Stimulated activated CD4-positive, alpha-beta T cell treated with anti-CD3 and anti-CD28 coated beads, Interleukin-4, amount 100 ng/mL, for 4 hours (primary cell): ENCODE data around the gene GPR183.

Experiments used
- DNase-seq, 2 experiments: peaks; one replicate each; pipeline ENCODE4 v3.0.0-alpha.2; 2020

The GPR183 gene, protein sequence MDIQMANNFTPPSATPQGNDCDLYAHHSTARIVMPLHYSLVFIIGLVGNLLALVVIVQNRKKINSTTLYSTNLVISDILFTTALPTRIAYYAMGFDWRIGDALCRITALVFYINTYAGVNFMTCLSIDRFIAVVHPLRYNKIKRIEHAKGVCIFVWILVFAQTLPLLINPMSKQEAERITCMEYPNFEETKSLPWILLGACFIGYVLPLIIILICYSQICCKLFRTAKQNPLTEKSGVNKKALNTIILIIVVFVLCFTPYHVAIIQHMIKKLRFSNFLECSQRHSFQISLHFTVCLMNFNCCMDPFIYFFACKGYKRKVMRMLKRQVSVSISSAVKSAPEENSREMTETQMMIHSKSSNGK

DNA sequence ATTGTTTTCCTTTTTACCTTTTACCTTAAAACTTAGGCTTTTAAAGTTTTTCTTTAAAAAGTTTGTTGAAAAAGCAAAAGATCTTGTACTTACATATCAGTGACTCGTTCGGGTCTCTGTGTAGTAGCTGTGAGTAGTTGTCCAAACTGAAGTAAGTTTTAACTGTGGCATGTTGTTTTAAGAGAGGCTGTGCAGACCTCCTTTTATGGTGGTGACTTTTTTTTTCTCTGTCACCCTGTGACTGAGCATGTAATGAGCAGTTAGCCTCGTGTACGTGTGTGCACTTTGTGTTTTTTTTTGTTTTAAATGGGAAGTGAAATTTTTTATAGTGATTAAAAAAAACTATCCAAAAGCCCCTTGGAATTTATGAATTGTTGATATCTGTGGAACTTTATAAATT is at the start of gene GPR183:
Gene GPR183, minus strand, starts transcription at position 153 of the 400 bp plus-strand sequence. CDS start 11,254 bp downstream, outside the sequence.
- DNase-seq = no peak

DNA sequence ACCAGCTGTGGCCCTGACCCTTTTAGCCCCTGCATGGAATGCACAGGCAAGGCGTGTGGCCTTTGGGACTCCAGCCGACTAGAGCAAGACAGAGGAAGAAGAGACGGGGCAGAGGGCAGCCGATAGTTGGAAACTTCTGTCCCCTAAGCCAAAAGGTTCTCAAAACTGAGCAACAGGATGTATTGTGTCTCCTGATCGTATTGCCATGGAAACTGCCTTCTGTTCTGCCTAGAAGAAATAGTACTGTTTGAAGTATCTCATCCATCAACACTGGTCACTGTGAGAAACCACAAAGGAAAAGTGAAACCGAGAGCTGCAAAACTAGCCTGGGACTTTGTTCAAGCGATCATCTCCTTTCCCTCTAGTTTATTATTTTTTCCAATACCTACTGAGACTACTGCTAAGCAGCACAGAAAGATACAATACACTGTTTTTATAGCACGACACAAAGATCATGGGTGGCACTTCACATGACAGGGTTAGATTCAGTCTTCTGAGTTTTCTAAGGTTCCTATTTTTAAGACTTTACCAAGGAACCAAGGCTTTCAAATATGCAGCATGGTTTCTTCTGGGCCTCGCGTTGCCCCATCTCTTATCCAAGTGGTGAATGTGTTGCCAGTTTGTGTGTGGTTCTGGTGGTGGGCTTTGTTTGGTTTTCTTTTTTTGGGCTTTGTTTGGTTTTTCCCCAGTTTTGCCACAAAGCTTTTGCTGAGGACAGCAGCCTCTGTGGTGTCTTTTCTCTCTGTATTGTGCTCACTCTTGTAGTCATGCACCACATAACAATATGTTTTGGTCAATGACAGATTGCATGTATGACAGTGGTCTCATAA is 49.3 kb upstream of the GPR183 start:
- DNase-seq = no peak

DNA sequence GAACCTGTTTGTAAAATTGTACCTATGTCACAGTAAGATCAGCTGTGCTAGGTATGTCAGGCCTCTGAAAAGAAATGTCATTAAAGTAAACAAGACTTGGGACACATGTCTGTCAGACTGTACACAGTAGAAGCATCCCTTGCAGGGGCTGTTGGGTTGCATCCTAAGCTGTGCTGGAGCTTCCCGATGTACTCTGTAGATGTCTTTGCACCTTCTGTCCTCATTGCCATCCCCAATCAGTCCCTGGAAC is 48.7 kb upstream of the GPR183 start:
- no peak for DNase-seq

DNA sequence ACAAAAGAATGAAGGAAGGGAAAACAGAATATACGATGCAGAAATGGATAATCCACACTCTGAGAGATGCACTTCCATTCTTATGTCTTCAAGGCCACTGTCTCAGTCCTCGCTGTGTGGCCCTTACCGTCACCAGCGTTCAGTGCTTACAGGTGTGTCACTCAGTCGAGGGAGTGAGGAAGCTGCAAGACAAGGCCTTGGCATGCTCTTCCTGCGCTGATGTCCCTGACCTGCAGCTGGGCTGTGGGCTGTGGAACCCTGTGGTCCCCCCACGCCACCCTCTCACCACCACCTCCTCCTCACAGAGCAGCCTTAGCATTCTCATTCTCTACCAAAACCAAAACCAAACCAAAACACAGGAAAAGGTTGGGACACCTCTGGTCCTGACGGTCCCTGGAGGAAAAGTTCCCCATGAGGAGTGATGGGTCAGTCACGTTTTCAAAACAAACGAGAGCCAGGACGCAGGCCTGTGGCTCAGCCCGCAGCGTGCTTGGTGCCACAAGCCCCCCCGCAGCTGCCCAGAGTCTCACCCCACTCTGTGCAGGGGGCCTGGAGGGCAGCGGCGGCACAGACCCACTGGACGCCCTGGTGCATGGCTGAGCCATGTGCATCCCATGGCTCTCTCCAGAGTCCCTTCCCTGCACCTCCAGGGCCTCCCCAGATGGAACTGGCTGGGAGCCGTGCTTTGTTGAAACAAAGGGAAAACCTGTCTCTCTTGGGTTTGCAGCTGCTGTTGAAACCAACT is 48.2 kb upstream of the GPR183 start:
- DNase-seq = no peak

DNA sequence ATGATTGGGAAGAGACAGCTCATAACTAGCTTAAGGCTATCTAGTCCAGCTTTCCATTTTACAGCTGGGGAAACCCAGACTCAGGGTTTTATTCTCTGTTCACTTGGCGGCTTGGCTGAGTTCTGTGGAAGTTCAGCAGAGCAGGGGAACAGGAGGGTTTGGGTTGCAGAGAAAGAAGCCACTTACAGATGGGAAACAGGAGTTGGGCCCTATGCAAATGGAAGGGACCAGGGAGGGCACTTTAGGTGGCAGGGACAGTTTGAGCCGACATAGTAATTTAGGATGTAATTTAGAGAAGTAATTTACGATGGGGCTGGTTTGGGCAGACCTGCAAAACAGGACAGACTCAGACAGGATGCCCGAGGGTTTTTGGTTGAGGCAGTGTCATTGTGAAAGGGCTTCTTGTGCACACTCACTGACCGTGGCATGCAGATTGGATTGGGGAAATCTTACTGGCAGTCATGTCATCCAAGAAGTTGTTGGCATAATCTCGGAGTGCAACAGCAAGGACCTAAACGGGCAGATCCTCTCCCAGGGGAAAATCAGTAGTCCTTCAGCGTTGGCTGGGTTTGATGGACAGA is 47.3 kb upstream of the GPR183 start:
- DNase-seq = no peak

DNA sequence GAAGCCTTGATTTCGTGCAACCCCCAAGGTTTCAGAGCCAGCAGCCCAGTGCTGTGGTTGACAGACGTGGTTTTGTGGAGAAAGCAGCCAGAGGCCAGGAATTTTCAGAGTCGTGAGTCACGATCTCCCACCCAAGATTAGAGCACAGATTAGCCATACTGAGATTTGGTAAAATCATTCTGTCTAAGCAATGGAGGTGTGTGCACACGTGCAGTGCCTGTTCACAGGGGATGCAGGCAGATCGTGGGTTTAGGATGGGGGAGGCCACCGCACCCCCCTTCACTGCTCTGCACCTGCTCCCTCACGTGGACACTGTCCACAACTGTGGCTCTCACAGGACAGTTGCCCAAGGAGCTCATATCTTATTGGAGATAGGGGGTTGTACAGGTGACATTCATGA is 46.6 kb upstream of the GPR183 start:
- DNase-seq = no peak

DNA sequence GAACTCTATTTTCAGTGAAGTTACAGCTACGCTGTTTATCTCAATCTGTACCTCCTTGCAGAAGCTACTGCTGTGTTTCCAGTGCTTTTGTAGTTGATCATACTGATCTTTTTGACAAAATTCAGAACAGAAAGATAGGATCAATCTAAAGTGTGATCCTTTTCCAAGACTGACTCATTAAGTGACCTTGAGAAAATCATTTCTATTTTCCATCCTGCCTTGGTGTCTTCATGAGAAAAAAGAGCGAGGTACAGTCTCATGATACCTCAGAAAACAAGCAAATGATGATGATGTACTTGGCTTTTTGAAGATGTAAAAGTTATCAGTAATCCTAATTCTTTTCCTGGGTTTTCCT is 46.0 kb upstream of the GPR183 start:
- no peak for DNase-seq

DNA sequence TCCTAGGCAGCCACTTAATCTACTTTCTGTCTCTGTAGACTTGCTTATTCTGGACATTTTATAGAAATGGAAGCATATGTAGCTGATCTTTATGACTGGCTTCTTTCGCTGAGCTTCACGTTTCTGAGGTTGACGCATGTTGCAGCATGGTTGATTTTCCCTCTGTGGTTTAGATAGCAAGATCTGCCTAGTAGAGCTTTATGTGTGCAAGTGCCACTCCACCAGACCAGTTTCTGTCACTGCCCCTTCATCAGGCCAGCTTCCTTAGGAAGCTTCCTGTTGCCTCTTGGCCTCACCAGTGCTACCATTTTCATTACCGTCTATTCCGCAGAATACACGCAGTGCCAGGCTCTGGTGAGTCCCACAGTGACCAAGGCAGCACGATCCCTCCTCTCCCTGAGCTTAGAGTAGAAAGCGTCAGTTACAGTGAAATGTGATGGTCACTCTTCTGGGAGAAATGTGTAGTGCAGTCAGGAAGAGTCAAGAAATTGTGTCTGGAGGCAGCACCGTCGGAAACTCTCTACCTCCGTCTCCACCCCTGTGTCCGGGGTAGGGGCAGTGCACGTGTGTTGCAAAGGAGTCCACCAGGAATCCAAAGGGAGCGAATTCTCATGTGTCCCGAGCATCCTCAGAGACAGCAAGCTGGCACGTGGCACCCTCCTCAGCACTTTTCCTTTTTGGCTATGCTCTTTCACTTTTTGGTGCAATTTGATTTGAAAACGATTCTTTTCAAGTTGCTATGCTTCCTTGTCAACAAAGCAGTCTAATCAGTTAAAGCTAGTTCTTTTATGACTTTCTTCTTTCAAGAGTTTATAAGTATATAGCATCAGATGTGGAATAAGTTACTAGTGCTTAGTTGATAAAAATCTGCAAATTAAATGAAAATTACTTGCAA is 45.4 kb upstream of the GPR183 start:
- DNase-seq = no peak

DNA sequence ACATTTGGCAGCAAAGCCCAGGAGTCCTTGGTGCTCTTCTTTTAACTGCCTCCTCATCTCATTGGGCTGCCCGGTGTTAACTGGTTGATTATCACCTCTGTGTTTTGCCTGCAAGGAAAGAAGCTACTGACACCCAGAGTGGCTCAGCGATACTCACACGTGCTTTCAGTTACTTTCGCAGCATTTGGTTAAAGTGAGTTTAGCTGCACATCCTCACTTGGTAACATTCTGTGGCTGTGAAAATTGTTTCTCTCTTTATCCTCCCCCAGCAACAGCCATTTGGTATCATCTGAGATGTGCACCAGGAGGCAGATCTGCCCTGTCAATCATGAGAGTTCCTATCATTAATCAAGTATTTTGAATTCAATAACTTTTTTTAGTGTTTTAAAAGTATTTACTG is 44.6 kb upstream of the GPR183 start:
- peak in 1 of 2 experiments; percentile 36 for DNase-seq

DNA sequence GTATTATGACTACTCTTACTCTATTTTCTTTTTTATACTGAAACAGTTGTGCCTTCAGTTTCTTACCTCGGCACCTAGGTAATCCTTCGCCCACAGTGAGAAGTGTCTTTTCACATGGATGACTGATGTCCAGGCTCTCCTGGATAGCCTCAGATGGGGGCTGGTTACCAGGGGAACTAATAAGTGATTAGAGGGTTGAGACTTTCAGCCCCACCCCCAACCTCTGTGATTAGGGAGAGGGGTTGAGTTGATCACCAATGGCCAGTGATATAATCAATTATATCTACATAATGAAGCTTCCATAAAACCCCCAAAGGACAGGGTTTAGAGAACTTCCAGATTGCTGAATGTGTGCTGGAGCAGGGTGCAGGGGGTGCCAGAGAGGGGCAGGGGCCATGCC is 43.0 kb upstream of the GPR183 start:
- DNase-seq = no peak

DNA sequence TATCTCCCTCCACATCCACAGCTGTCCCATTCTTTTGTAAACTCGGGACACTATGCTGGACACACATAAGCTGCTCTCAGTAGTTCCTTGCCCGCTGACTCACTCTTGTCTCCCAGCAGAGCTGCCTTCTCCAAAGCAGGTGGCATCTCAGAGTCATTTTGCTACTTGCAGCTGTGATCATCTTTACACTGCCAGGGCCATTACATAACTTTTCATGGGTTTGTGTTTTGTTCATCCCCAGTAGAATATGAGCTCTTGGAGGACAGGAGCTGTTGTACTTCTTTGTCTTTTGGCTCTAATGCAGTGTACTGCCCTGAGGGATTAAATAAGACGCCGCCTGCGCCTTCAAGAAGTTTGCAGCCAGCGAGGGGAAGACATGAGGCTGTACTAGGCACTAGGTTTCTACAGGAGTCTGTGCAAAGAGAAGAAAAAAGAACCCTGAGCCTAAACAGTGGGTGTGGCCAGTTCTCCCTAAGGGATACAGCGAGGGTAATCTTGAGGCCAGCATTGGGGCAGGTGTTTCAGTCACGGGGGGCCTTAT is 40.8 kb upstream of the GPR183 start:
- DNase-seq = no peak

DNA sequence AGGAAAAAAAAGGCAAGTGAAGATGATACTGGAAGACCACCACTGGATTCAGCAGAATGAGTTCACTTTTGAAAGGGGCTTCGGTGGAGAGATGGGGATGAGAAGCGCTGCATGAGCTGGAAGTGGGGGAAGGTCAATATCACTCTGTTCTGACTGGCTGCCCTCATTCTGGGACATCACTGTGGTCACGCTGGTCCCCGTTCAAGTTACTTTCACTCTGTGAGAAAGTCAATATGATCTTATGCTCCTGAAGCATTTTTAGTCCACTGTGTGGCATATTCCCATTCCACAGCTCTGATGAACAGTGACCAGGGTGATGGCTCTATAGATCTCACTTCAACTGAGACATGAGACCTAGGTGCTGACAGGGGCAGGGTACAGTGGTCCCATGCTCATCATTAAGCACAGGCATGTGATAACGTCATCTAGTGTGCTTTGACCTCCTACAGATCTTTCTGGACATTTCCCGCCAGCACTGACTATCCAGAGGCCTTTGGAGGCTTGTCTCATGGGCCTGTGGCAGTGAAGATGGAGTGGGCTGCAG is 40.2 kb upstream of the GPR183 start:
- no peak for DNase-seq

DNA sequence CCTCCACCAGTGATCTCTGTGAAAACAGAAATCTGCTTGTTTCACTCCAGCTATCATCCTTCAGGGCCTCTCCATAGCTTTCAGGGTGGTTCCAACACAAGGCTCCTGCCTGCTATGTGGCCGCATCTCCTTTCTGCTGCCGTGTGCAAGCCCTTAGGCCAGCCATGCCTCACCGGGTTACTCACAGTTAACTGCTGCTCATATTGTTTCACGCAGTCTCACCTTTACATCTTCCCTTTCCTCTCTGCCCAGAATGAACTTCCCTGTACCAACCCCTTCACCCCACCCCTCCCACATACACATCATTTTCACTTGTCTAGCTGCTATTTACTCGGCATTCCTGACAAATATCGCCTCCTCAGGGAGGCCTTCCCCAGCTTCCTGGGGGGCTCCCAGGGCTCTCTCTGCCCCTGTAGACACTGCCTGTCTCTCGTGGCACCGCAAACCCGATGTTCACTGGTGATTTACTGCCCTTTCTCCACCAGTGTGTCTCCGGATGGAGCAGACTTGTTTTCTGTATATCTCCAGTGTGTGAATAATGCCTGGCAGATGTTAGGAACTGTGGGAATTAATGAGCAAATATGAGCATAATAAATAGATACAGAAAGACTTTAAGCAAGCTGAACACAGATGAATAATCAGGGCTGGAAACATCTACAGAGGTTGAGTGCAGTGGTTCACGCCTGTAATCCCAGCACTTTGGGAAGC is 39.3 kb upstream of the GPR183 start:
- no peak for DNase-seq

DNA sequence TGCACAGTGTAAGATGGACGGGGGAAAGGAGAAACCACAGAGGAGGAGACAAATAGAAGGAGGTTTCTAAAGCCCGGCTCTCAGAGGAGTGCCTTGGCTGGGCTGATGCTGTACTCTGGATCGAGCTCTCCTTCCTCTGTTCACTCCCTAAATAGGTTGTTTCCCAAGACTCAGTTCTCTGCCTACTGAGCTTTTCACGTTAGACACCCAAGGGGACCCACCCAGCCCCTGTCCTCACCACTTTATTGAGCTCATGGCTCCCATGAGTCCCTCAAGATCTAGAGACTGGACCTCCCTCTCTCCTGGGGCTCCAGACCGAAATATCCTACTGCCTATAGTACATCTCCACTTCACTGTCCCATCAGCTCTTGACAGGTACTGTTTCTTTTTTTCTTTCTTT is 38.1 kb upstream of the GPR183 start:
- no peak for DNase-seq

DNA sequence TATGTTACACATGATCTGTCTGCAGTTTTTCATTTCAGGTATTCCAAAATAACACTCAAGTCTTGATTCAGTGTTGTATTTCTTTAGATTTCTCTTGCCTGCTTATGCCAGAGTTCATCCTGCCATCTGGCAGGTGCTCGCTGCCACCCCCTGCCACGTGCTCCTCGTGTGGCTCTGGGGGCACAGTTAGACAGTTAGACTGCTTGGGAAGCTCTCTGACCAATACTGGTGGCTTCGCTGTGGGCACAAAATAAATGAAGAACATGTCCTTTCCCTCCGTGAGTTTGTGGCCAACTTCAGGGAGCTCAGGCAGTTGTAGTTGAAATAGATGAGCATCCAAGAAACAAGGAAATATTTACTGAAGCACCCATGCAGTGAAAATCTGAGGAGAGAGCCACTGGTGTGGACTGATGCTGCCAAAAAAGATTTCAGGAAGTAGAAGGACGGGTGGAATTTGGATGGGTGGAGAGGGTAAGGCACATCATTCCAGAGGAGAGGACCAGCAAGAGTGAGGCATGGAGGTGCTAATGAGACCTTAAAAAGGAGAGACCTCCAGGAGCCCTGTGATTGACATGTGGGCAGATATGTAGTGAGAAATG is 37.5 kb upstream of the GPR183 start:
- no peak for DNase-seq

DNA sequence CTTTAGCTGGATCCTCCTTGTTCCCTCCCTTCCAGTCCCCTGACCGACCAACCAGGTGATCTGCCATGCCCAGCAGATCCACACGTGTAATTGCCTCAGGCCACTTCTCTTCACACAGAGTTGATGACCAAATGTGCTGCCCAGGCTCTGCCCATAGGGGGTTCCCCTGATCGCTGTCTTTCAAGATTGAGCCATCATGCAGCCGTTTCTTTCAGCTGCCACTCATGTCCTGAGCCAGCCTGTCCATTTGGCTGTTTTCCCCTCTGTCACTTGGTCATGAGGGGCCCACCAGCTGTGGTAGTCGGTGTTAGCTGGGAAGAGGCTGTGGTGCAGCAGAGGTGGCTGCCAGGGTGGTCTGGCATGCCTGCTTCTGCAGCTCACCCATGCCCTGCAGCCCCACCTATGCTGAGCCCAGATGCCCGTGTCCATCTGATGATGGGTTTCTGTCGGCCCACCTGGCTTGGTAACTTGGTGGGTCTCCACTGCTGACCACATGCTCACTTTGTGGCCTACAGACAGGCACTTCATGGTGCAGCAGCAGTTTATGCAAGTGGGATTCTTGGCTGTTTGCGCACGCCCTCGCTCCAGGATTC is 35.6 kb upstream of the GPR183 start:
- DNase-seq = no peak

DNA sequence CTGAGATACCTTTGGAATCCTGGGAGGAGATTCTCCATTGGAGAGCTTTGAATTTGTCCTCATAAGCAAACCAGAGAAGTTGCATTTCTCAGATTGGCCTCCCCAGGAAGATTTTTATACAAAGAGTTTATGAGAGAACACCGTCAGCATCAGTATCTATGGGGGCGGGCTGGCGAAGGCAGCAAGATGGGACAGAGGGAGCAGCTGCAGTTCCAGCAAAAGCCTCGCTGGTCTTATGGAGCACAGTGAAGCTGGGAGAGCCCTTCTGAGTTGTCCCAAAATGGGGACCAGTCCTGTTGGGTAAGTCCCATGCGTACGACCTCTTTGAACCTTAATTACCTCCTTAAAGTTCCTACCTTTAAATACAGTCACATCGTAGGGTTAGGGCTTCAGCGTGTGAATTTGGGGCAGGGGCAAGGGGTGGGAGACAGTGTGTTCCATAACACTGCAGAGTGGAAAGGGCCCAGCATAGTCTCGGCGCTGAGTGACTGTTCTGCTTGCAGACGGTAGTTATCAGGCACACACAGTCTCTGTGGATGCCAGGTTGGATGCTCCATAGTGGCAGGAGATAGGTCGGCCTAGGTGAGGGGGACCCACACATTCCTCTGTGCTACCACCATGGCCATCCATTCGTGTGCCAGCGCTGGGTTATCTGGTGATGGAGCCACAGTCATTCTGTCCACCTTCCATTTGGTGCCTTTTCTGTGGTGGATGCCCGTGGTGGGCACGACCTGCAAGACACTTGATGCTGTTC is 34.9 kb upstream of the GPR183 start:
- no peak for DNase-seq

DNA sequence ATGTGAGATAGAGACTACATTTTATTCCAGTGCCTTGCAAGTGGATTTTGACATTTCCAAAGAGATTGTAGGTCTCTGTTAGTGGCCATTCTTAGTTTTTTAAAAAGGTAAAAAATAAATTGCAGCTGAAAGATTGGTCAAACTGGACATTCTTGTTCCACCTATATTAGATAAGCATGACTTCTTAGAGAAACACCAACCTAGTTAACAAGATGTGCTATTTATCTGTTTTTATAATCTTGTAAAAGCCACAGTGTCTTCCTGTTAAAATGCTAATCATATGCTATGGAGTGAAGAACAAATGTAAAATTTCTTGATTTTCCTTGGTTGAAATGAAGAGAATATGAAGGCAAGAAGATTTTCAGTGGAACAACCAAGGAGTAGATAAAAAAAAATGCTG is 33.4 kb upstream of the GPR183 start:
- DNase-seq = no peak

DNA sequence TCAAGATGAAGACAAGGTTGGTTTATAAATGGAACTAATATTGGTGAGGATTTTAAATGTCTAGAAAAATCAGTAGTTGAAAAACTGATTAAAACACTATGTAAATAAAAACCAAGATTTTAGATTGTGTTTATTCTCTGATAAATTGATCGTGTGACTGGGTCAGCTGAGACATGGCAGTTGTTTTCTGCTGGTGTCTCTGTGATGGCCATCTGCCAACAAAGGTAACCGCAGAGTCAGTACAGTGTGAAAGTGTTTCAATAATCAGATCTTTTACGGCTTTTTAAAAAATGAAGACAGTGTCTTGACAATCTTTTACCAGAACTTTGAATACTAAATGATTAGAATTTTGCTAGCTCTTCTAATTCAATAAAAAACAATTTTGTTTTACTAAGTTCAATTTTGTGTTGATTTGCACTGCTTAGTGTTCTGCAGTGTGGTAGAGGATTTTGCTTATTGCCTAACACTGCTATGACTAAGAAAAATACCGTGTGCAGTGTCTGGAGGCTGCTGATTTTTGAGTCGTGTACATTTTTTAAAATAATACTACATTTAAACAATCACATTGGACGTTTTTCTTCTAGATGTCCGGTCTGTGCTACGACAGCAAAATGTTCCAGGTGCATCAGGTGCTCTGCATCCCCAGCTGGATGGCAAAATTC is 32.7 kb upstream of the GPR183 start:
- DNase-seq = peak in 1 of 2 experiments; percentile 52
